Activated CD8-positive, alpha-beta memory T cell treated with anti-CD3 and anti-CD28 coated beads for 24 hours (primary cell): ENCODE measurements around the gene FTO.

ENCODE experiments used
- DNase-seq: peaks from one replicate; pipeline ENCODE4 v3.0.0-alpha.2; 2020

Gene FTO

DNA sequence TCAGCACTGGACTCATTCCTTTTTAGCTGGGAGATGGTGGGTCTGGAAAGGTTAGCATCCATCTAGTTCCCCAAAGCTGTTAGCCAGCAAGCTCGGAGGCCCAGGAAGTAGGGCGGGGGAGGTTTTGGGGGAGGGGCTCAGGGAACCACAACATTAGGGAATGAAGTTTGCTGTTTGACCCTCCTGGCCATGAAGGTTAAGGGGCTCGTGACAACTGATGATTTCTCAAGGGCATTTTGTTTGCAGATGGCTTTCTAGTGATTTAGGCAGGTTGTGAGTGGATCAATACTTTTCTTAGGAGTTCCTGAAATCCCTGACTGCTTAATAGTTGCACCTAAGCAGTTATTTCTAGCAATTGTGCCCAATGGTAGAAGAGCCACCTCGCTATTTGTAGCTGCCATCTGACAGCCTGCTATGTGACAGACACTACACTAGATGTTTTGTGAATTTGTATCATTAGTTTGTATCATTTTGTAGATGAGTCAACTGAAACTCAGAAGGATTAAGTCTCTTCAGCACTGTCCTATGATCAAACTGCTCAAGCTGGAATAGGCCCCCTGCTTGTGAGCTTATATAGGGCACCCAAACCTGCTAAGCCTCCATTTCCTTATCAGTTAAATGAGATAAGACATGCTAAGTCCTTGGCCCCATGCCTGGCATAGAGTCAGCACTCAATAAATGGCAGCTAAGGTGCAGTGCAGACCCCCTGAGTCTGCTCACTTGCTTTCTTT is 436.3 kb downstream of the FTO start:
- no peak for DNase-seq

DNA sequence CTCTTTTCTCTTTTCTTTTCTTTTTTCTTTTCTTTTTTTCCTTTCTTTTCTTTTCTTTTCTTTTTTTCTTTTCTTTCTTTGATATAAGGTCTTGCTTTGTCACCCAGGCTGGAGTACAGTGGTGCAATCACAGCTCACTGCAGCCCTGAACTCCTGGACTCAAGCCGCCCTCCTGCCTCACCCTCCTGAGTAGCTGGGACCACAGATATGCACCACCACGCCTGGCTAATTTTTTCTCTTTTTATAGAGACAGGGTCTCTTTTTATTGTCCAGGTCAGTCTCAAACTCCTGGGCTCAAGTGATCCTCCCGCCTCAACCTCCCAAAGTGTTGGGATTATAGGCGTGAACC is 436.8 kb downstream of the FTO start:
- DNase-seq, result no peak

DNA sequence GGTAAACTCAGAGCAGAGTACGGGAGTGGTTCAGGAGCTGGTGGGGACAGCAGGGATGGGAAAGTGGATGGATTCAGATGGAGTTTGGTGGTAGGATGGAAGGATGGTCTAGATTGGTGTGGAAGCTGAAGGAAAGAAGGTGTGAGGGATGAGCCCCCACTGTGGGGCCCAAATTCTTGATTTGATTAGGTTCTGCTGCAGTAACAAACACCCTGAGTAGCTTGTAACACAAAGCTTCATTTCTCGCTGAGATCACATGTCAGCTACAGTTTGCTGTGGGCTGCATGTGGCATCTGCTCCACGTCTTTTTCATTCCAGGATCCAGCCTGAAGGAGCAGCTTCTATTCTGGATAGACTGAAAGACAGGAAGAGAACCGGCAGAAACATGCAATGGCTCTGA is 438.8 kb downstream of the FTO start:
- DNase-seq, result no peak

DNA sequence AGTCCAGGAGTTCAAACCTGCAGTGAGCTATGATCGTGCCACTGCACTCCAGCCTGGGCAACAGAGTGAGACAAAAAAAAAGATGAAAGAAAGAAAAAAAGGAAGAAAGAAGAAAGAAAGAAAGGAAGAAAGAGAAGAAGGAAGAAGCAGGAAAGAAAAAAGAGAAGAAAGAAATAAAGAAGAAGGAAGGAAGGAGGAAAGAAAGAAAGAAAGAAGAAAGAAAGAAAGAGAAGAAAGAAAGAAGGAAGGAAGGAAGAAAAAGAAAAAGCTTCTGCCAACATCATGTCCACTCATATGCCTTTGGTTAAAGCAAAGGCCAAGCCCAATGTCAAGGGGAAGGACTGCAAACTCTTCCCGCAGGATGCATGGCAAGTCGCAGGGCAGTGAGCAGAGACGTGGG is 439.5 kb downstream of the FTO start:
- DNase-seq, result no peak

DNA sequence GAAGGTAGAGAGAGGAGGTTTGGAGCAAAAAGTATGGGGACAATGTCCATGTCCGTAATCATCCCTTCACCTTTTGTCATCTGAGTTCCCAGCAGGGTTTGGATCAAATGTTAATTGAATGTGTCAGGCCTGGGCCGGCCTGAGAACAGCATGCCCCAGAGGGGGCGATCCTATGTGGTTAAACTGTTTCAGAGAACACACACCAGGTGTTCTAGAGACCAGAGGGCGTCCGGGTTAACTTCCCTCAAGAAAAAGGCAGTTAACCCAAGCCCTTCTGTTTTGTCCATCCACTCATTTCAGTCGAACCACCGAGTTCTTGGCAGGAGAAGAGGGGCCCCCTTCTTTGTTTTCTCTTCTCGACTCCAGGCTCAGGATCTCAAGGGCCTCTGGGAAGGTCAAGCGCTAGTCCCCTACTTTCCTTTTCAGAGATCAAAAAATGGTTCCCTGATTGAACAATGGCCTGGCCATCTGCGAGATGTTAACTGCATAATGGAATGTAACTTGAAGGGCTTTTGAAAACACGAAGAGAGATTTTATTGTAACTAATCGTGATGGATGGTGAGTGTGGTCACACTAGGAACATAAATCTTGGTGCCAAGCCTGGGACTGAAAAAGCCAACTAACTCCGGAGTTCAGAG is 440.1 kb downstream of the FTO start:
- DNase-seq, result no peak

DNA sequence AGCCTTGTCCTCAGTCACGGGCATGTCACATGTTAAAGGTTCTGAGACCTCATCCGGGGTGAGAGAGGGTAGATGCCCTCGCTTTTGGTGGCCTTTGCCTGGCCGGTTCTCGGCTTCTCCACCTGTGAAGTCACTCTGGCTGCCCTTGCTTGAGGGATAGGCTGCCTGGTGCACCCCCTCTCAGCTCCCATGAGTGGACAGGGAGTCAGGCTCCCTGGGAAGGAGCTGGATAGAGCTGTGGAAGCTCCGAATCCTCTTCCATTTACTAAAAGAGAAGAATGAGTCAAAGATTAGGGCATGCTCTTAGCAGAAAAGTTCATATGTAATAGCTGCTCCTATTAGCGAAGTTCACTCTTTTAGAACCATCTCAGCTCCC is 440.6 kb downstream of the FTO start:
- DNase-seq, result no peak

DNA sequence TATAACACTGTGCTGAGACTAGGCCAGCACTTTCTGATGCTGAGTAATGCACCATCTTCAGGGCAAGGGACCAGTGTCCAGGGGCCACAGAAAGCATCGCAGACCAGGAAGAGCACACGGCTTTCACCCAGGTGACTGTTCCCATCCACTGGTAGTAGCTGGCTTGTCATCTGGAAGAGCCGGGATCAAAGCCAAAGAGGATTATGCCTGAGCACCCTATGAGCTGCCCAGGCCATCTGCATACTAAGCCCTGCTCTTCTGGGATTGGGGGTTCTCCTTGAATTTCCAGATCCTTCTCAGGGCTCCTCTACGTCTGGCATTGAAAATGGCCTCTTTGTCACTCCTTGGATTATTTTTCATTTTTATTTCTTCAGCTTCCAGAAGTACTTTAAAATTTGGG is 441.9 kb downstream of the FTO start:
- no peak for DNase-seq

DNA sequence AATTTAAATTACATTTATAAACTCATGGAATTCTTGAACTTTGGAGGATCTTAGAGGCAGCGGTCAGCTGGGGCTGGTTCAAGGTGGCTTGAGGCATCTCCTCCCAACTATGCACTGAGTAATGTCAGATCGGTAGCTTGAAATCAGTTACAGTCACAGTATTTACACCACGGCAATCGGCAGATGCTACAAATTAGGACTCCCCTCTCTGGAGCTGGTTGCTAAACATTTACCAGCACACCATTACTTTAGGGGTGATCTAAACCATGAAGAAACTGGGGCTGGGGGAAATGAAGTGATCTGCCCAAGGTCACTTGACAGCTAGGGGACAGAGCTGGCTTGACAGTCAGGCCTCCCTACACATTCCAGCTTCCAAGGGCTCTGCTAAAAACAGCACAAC is 445.0 kb downstream of the FTO start:
- DNase-seq, result no peak

DNA sequence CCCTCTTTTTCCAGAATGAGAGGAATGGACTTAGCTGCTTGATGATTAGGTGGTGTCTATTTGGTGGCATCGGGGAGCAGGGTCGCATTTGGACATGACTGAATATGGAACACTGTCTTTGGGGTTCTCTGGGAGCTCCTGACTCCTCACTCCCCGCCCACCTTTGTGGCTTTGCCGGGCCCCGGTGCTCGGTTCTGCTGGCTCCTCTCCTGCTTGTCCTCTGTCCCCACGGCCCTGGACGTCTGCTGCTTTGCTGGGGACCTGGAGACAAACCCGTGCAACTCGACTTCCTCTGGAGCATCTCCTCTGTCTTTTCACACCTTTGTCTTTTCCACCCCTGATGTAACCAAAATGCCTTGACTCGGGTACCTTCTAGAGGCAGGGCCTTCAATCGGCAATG is 446.9 kb downstream of the FTO start:
- no peak for DNase-seq

DNA sequence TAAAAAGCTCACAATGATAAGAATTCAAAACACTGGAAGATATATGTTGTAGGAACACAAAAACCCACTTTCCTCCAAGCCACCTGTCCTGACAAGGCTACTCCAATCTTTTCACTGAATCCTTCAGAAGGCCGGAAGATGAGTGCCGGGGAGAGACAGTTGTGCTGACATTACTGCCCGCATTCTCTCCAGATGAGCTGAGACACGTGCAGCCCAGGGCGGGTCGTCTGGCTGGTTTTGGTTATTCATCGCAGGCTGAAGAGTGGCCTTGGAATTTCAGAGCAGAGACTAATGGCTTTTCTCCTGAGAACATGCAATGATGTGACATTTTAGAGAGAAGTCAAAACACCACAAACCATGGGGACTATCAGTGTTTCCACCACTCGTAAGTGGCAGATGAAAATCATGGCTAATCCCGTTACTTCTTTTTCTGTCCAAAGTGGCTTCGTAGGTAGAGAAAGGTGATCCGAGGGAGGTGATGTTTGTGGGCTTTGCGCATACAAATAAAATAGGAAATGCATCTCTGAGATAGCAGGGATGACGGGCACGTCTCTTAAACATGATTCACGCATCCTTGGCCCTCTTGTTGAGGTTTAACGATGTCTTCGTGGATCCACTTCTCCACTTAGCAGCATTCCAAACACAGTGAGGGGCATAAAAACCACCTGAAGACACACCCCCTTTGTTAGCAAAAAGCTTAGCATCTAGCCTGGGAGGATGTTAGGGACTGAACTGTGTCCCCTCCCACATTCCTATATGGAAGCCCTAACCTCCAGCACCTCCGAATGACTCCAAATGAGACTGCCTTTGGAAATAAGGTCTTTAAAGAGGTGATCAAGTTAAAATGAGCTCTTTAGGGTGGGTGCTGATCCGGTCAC is 448.6 kb downstream of the FTO start:
- no peak for DNase-seq

DNA sequence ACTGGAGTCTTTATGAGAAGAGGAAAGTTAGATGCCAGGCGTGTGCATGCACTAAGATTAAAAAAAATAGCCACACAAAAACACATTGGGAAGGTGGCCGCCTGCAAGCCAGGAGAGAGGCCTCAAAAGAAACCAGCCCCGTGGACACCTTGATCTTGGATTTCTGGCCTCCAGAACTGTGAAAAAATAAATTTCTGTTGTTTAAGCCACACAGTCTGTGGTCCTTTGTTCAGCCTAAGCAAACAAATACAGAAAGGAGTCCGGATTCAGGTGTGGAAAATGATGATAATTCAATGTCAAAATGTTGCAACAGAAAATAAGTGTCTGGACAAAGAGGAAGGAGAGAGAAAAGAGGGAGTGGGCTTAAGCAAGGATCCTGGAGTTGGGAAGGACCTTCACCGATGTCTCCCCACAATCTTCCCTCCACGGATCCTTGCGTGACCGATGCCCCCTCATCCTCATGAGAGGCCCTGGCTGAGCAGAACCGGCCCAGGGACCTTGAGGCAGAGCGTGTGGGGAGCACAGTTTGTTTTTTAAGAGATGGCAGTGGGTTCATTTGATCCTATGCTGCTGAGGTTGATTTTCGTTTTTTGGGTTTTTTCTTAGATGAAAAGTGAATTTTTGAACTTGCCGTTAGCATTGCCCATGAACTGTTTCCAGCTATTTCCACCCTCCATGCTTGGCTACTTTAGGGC is 449.4 kb downstream of the FTO start:
- no peak for DNase-seq

DNA sequence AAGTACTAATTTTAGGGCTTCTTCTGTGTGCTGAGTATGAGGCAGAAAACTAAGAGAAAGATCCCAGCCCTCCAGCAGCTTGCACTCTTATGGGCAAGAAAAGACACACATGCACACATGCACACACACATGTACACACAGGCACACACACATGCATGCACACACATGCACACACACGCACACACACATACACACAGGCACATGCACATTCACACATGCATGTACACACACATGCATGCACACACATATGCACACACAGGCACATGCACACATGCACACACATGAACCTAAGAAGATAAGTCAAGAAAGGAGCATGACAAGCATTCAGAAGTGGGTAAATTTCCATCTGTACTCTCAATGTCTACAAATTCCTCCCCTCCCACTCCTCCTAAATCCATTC is 452.4 kb downstream of the FTO start:
- no peak for DNase-seq

DNA sequence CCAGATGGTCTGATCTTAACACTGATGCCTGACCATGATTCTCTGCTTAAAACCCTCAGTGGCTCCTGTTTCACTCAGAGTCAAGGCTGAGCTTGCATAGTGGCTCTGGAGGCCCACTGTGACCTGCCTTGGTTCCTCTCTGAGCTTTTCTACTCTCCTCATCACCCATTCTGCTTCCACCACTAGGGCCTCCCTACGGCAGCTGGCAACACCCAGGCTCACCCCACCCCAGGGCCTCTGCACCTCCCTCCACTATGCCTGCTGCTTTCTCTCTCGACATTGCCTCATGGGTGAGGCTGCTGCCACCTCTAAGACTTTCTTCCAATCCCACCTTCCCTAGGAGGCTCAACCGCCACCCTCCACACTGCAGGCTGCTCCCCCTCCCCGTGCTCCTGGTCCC is 455.0 kb downstream of the FTO start:
- DNase-seq, result no peak

DNA sequence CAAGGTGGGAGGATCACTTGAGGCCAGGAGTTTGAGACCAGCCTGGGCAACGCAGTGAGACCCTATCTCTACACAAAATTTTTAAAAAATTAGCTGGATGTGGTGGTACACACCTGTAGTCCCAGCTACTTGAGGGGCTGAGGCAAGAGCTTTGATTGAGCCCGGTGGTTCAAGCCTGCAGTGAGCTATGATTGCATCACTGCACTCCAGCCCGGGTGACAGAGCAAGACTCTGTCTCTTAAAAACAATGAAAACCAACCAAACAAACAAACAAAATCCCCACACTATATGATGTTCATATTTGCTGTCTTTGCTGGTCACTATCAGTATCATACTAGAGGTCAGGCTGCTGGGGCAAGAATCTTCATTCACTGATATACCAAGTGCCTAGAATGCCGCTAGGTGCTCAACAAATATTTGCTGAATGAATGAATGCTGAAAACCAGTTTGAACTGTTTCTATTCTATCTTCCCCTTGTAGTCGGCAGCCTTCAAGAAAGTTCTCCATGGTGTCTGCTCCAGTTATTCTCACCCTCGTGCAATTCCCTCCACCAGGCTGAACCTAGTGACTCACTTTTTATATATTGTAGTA is 455.6 kb downstream of the FTO start:
- no peak for DNase-seq

DNA sequence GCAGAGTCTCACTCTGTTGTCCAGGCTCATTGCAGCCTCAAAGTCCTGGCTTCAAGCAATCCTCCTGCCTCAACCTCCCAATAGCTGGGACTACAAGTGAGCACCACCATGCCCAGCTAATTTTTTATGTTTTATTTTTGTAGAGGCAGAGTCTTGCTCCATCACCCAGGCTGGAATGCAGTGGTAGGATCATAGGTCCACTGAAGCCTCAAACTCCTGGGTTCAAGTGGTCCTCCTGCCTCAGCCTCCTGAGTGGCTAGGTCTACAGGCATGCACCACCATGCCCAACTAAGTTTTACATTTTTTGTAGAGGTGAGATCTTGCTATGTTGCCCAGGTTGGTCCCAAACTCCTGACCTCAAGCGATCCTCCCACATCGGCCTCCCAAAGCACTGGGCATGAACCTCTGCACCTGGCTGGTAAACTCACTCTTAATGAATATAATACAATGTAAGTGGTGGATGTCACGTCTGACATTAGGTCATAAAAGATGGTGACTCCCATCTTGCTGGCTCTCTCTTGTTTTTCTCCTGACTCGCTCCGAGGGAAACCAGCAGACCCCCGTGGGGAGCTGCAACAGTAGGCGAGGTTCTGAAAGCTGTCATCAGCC is 456.4 kb downstream of the FTO start:
- no peak for DNase-seq

DNA sequence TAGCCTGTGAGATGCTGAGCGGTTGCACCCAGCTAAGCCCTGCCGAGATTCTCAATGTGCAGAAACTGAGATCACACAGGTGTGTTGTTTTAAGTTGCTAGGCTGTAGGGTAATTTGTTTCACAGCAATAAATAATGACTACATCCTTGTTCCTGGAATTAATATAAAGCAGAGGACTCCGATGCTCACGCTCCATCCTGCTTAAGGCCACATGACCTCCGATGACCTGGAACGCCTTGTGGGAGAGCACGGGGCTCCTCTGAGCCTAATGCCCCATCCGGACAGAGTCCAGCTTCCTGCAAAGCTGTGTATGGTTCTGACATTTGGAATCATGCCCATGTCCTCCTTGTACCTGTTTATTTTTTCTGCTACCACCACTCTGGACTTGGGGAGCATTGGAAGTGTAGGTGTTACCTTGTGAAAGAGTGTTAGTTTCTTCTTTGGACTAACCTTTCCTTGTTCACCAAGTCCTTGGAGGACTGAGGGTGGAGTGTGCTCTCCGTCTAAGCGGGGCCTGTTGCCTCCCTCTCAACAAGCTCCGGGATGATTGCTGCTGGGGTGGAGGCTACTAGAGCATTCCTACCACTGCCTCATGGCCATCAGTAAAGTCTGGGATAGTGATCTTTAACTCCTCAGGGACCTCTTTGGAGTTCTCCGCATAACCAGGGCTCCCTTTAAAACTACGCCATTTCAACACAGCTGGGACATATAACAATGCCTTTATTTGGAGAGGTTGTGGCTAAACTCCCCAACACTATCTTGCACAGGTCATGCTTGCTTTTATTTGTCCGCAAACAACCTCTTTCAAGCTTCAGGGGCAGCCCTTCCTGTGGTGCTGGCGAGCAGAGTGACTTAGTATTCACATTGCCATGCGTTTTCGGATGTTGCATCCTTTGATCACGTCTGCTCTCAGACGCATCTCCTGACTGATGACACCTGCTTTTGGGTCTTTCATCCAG is 457.3 kb downstream of the FTO start:
- DNase-seq, result no peak

DNA sequence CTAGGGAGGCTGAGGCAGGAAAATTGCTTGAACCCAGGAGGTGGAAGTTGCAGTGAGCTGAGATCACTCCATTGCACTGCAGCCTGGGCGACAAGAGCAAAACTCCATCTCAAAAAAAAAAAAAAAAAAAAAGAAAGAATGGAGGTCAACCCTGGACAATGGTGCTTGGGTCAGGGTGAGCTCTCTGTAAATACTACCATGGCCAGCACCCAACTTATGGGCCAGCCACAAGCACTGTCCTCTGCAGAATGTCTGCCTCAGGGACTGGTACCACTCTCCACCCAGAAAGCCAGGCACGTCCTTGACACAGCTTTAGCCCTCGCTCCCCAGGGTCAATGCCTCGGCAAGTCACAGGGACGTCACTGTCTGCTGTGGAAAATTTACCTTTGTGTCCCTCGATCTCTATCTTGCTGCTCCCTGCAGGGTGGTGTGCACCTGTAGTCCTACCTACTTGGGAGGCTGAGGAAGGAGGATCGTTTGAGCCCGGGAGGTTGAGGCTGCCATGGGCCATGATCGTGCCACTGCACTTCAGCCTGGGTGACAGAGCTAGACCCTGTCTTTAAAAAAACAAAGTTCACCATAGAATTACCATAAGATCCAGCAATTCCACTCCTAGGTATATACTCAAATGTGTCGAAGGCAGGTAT is 459.4 kb downstream of the FTO start:
- DNase-seq, result no peak

DNA sequence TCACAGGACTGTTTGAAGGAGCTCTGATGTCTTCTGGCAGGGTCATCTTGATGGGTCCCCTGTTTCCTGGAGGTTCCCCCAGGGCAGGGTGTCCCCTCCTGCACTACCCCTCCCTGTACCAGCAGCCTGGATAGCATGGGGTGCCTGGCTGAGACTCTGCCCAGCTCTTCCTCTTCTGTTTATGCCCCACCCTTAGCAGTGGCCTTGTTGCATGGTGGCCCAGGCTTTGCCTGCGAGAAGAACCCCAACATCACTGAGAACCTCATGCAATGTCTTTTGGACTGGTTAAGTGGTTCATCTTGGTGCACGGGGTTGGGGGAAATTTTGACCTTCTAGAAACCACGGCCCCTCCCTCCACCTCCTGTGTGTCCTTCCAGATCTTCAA is 460.8 kb downstream of the FTO start:
- no peak for DNase-seq

DNA sequence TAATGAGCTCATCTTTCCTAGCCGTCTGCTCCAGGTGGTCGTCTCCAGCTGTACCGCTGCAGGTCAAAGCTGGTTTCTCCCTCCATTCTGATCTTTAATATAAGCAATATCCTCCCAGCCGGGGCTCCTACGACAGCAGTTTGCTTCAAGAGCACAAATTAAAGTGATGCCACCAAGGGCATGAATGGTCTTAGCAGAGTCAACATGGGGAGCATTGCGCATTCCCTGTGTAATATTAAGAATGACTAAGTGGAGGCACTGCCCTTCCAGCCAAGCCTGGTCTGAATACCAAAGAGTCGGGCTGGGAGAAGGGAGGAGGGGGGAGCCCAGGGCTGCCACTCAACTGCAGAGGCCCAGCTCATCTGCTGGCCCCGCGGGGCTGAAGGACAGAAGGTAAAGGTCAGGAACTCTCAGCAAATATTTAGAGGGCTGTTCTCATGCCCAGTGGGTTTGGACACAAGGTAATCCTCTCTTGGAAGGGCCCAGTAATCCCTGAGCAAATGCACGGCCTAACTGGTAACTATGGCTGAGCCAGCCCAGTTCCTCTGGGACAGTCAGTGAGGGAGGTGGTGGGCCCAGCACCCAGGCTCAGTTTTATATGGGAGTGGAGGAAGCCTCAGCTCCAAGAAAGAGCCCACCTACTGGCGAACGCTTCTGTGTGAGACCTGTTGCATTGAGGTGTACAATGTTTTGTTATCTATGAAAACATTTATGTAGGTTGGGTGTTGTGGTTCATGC is 461.4 kb downstream of the FTO start:
- no peak for DNase-seq
